Sigmoid colon (tissue), 7 donors: ENCODE measurements around the gene TOGARAM1. TPM values are rescaled to one million over a fixed set of nuclear protein-coding genes. Genes with fewer than 3 reads are reported as not detected.

ENCODE experiments used
- DNase-seq: peaks from one replicate; pipeline ENCODE4 v3.0.0-alpha.2; 2019
- H3K27ac ChIP-seq, 4 donors: fragments of 200-600 bp; sonication (generic); one replicate each; pipeline ENCODE4 v1.5.1; 2016 to 2019; ENCODE audit warnings: mild to moderate bottlenecking in 1 of 4
- H3K27me3 ChIP-seq, 3 donors: fragments of 200-600 bp; sonication (generic); one replicate each; pipeline ENCODE4 v1.5.1; 2019; ENCODE audit warnings: mild to moderate bottlenecking in 1 of 3
- H3K36me3 ChIP-seq, 4 donors: fragments of 200-600 bp; sonication (generic); one replicate each; pipeline ENCODE4 v1.5.1; 2016 to 2019
- H3K4me1 ChIP-seq, 4 donors: fragments of 200-600 bp; sonication (generic); one replicate each; pipeline ENCODE4 v1.5.1; 2017 to 2019
- H3K4me3 ChIP-seq, 4 donors: fragments of 200-600 bp; sonication (generic); one replicate each; pipeline ENCODE4 v1.5.1; 2017 to 2019; ENCODE audit warnings: mild to moderate bottlenecking in 2 of 4, moderate library complexity in 1 of 4
- H3K9me3 ChIP-seq, 4 donors: fragments of 200-600 bp in 3 of 4; sonication (generic) in 3 of 4; one replicate each; pipeline versions ENCODE4 v1.5.1 to v1.6.1; 2013 to 2019
- EP300 ChIP-seq, 4 donors: sonication (generic); formaldehyde crosslinking; IDR thresholded peaks; one replicate each; pipeline ENCODE4 v1.6.1; 2017; ENCODE audit warnings: antibody characterized with exemption in 4 of 4
- POLR2A ChIP-seq, 2 donors: fragments of 450-650 bp; IDR thresholded peaks; one replicate each; pipeline ENCODE4 v1.6.1; 2016; ENCODE audit warnings: antibody characterized with exemption in 2 of 2, mild to moderate bottlenecking in 2 of 2, moderate library complexity in 2 of 2
- POLR2AphosphoS5 ChIP-seq, 4 donors: sonication (generic); formaldehyde crosslinking; IDR thresholded peaks; one replicate each; pipeline ENCODE4 v1.6.1; 2017; ENCODE audit warnings: antibody characterized with exemption in 4 of 4
- WGBS, 2 donors: extraction: QIAGEN DNeasy Blood & Tissue Kit; methylation state at CpG; one replicate each; pipeline ENCODE4 v1.1.7; 2013; 5-methylcytosine and 5-hydroxymethylcytosine counted together
- intact Hi-C: fragments of 100-400 bp; cut with DNase I; formaldehyde crosslinking; loops from one replicate; pipeline ENCODE4 v1.15.1; 2023
- polyA plus RNA-seq, 3 donors: library from polyadenylated mRNA; stranded (reverse); fragments of 200-250 nt; gene quantifications; one replicate each; pipeline ENCODE4 v1.2.3, GENCODE V29; 2013
- total RNA-seq, 4 donors: library from RNA; depleted of rRNA; stranded (reverse); fragments of >200 nt; gene quantifications; one replicate each; pipeline ENCODE4 v1.1.0, GENCODE V29; 2016
- TF ChIP-seq, protein P1 (sequence below), 4 experiments: fragments of 450-650 bp in 3 of 4; fragments of 200-600 bp in 1 of 4; IDR thresholded peaks; one replicate each; pipeline ENCODE4 v1.5.1; 2016 to 2019; ENCODE audit warnings: antibody characterized with exemption in 4 of 4, mild to moderate bottlenecking in 3 of 4, moderate library complexity in 2 of 4
- donor health status: healthy with polysubstance abuse.
- donor health status: Bipolar disorder and iron deficiency.
- donor health status: healthy.

The TOGARAM1 gene
- total and polyA plus RNA-seq, 7 donors = 2.8 to 27.1 (median 14.3) TPM

DNA sequence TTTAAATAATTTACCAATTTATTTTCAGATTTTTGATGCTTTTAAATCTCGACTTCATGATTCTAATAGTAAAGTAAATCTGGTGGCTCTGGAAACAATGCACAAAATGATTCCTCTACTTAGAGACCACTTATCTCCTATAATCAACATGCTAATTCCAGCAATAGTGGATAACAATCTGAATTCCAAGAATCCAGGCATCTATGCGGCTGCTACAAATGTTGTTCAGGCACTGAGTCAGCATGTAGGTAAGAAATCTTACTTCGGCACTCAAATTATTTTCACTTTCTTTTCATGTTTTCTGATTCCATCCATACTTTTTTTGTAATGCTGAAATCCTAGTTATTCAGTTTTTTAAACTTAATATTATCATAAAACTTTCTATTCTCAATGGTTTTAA, 106.4 kb downstream of the TOGARAM1 start:
- WGBS, 2 donors = 92 to 97% methylated on average over 3 of the region's 3 CpGs
- peaks cover 0 to 19% (median 0%) of the 10 kb centered on the region in 4 donors for H3K36me3 ChIP-seq
- no peak overlapping the region for H3K4me3 ChIP-seq
- DNase-seq = no peak
- H3K27me3 ChIP-seq = no peaks in the 10 kb centered on the region
- intact Hi-C loops = no loop called here
- no peaks in the 10 kb centered on the region for H3K9me3 ChIP-seq
- no peak overlapping the region for H3K27ac ChIP-seq
- TF ChIP-seq POLR2A (IDR thresholded peaks at IDR 0.05) (no peak), POLR2AphosphoS5 (IDR thresholded peaks at IDR 0.05) (no peak), EP300 (IDR thresholded peaks at IDR 0.05) (no peak)
- TF ChIP-seq, protein P1, sequence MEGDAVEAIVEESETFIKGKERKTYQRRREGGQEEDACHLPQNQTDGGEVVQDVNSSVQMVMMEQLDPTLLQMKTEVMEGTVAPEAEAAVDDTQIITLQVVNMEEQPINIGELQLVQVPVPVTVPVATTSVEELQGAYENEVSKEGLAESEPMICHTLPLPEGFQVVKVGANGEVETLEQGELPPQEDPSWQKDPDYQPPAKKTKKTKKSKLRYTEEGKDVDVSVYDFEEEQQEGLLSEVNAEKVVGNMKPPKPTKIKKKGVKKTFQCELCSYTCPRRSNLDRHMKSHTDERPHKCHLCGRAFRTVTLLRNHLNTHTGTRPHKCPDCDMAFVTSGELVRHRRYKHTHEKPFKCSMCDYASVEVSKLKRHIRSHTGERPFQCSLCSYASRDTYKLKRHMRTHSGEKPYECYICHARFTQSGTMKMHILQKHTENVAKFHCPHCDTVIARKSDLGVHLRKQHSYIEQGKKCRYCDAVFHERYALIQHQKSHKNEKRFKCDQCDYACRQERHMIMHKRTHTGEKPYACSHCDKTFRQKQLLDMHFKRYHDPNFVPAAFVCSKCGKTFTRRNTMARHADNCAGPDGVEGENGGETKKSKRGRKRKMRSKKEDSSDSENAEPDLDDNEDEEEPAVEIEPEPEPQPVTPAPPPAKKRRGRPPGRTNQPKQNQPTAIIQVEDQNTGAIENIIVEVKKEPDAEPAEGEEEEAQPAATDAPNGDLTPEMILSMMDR (IDR thresholded peaks at IDR 0.05) = no peak
- peaks cover 0 to 19% (median 15%) of the 10 kb centered on the region in 4 donors for H3K4me1 ChIP-seq

DNA sequence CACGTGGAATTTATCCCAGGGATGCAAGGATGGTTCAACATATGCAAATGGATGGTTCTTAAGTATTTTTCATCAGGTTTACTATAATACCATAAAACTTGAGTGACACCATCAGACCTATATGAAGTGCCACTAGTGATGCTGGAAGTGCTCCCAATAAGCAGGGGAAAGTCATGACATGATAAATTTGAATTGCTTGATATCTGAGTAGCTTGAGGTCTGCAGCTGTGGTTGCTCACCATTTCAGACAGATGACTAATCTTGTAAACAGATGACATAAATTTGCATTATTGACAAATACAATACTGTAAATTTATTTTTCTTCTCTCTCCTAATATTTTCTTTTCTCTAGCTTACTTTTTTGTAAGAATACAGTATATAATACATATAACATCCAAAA, 108.2 kb downstream of the TOGARAM1 start:
- intact Hi-C loops = no loop called here
- TF ChIP-seq POLR2AphosphoS5 (IDR thresholded peaks at IDR 0.05) = no peak
- no peak for TF ChIP-seq POLR2A (IDR thresholded peaks at IDR 0.05)
- TF ChIP-seq, protein P1 (IDR thresholded peaks at IDR 0.05) = no peak
- TF ChIP-seq EP300 (IDR thresholded peaks at IDR 0.05) = no peak
- no peak for DNase-seq
- no peaks in the 10 kb centered on the region for H3K9me3 ChIP-seq
- no peak overlapping the region for H3K4me3 ChIP-seq
- H3K4me1 ChIP-seq = peaks cover 0 to 16% (median 13%) of the 10 kb centered on the region in 4 donors
- no peak overlapping the region for H3K27ac ChIP-seq
- H3K36me3 ChIP-seq = peaks cover 0 to 26% (median 0%) of the 10 kb centered on the region in 4 donors
- H3K27me3 ChIP-seq = no peaks in the 10 kb centered on the region
- 95 to 100% methylated on average over 1 of the region's 1 CpG for WGBS, 2 donors

DNA sequence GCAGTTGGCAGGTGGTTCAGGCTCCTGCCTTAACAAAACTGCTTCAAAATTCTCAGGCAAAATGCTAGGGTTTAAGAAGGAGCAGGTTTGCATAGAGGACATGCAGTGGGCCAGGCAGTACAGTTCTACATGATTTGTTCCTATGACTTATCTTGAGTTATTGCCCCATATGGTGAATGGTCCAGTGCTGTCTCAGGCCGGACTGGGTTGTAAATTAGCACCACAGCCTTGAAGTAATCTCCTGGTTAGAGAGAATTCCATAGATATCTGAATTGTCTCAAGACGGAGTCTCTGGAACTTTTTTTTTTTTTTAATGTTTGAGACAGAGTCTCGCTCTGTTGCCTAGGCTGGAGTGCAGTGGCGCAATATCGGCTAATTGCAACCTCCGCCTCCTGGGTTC, 110.1 kb downstream of the TOGARAM1 start:
- H3K9me3 ChIP-seq = no peaks in the 10 kb centered on the region
- H3K27ac ChIP-seq = no peak overlapping the region
- H3K27me3 ChIP-seq = no peaks in the 10 kb centered on the region
- DNase-seq = no peak
- H3K4me3 ChIP-seq = no peak overlapping the region
- H3K4me1 ChIP-seq = no peaks in the 10 kb centered on the region
- H3K36me3 ChIP-seq = peaks cover 0 to 26% (median 0%) of the 10 kb centered on the region in 4 donors
- WGBS, 2 donors = 96 to 97% methylated on average over 6 of the region's 6 CpGs
- TF ChIP-seq EP300 (IDR thresholded peaks at IDR 0.05) = no peak
- no peak for TF ChIP-seq POLR2AphosphoS5 (IDR thresholded peaks at IDR 0.05)
- TF ChIP-seq POLR2A (IDR thresholded peaks at IDR 0.05) = no peak
- TF ChIP-seq, protein P1 (IDR thresholded peaks at IDR 0.05) = no peak
- intact Hi-C loops = no loop called here

DNA sequence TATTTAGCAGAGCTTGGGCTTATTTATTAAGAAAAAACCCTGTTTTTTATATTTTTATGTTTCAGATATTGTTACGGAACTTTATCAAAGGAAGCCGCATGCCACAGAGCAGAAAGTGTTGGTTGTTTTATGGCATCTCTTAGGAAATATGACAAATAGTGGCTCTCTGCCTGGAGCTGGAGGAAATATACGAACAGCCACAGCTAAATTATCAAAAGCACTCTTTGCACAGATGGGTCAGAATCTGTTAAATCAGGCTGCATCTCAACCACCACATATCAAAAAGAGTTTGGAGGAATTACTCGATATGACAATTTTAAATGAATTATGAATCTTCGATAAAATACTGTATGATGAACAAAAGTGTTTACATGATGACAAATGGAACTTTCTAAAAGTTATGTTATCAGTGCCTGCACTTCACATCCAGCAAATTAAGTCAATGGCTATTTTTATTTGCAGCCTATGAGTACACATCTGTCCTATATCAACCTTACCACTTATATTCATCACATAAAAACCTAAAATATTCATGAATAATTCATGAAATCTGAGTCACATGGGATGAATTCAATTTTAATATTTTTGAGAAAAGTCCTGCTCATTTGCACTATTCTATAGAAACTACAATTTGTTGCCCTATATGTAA, 111.4 kb downstream of the TOGARAM1 start:
- 85 to 86% methylated on average over 5 of the region's 5 CpGs for WGBS, 2 donors
- Histone ChIP-seq H3K4me3 (no peak overlapping the region), H3K27me3 (no peaks in the 10 kb centered on the region), H3K4me1 (no peaks in the 10 kb centered on the region), H3K27ac (no peak overlapping the region), H3K9me3 (no peaks in the 10 kb centered on the region), H3K36me3 (peaks cover 0 to 23% (median 0%) of the 10 kb centered on the region in 4 donors)
- DNase-seq = no peak
- TF ChIP-seq, protein P1 (IDR thresholded peaks at IDR 0.05) = no peak
- TF ChIP-seq POLR2AphosphoS5 (IDR thresholded peaks at IDR 0.05) (no peak), EP300 (IDR thresholded peaks at IDR 0.05) (no peak), POLR2A (IDR thresholded peaks at IDR 0.05) (no peak)
- intact Hi-C loops = no loop called here
